CD4-positive, alpha-beta T cell treated with Interleukin-6 for 4 hours (primary cell): ENCODE results near the gene SHISAL2A.

ENCODE experiments used
- DNase-seq: peaks from one replicate; pipeline ENCODE4 v3.0.0-alpha.2; 2020; ENCODE audit warnings: mixed read lengths

The SHISAL2A gene

GRCh38 chr1:52623812-52624211, 9.2 kb upstream of the SHISAL2A start:
- DNase-seq: no peak

GRCh38 chr1:52627028-52627427, 5.9 kb upstream of the SHISAL2A start:
- no peak for DNase-seq

- DNase-seq: no peak
These were observed 4.2 kb upstream of the SHISAL2A start for GRCh38 chr1:52628614-52629324.

- DNase-seq: no peak
These were observed 3.7 kb upstream of the SHISAL2A start for GRCh38 chr1:52629325-52629643.

- no peak for DNase-seq
These were observed 3.3 kb upstream of the SHISAL2A start for GRCh38 chr1:52629667-52630066.

- peak; percentile 28 for DNase-seq
These were observed 1.1 kb upstream of the SHISAL2A start for GRCh38 chr1:52631759-52632331.

GRCh38 chr1:52633291-52633754, 355 bp downstream of the SHISAL2A start:
- DNase-seq: peak; percentile 56

GRCh38 chr1:52634111-52634510, 1.1 kb downstream of the SHISAL2A start:
- peak; percentile 44 for DNase-seq

GRCh38 chr1:52635321-52636089, 2.5 kb downstream of the SHISAL2A start:
- peak; percentile 14 for DNase-seq

GRCh38 chr1:52636721-52637695, 4.0 kb downstream of the SHISAL2A start:
- DNase-seq: peak; percentile 79

- DNase-seq: no peak
These were observed 5.0 kb downstream of the SHISAL2A start for GRCh38 chr1:52637946-52638345.

GRCh38 chr1:52640697-52641096, 7.7 kb downstream of the SHISAL2A start:
- DNase-seq: no peak

- DNase-seq: no peak
These were observed 8.3 kb downstream of the SHISAL2A start for GRCh38 chr1:52641307-52641706.

GRCh38 chr1:52645261-52645660, 12.3 kb downstream of the SHISAL2A start:
- DNase-seq: no peak

- no peak for DNase-seq
These were observed 18.9 kb downstream of the SHISAL2A start for GRCh38 chr1:52651904-52652303.

GRCh38 chr1:52653207-52653849, 20.4 kb downstream of the SHISAL2A start:
- no peak for DNase-seq

GRCh38 chr1:52654063-52654462, 21.1 kb downstream of the SHISAL2A start:
- no peak for DNase-seq

- DNase-seq: no peak
These were observed 24.7 kb downstream of the SHISAL2A start for GRCh38 chr1:52657702-52658101.

GRCh38 chr1:52658795-52659194, 25.8 kb downstream of the SHISAL2A start:
- DNase-seq: peak; percentile 40

GRCh38 chr1:52659356-52659755, 26.4 kb downstream of the SHISAL2A start:
- peak; percentile 17 for DNase-seq

- no peak for DNase-seq
These were observed 27.1 kb downstream of the SHISAL2A start for GRCh38 chr1:52659851-52660596.
